Liver (tissue), 9 donors: Measurements from ENCODE around the gene NFATC1. TPM values are rescaled to one million over a fixed set of nuclear protein-coding genes. Genes with fewer than 3 reads are reported as not detected.

Experiments
- DNase-seq: peaks from one replicate; pipeline ENCODE4 v3.0.0-alpha.2; 2017; ENCODE audit warnings: low spot score
- H3K27ac ChIP-seq, 2 donors: one replicate each; pipeline ENCODE4 v1.7.0; 2013; ENCODE audit warnings: inconsistent platforms in 2 of 2, low read length in 2 of 2, control low read depth in 1 of 2, low read depth in 1 of 2, mild to moderate bottlenecking in 1 of 2
- H3K27me3 ChIP-seq, 4 donors: one replicate each; pipeline versions ENCODE4 v1.6.1 to v1.7.0; 2013; ENCODE audit warnings: low read length in 3 of 4, inconsistent platforms in 1 of 4, mild to moderate bottlenecking in 1 of 4, moderate library complexity in 1 of 4; ENCODE audit not compliant: control insufficient read depth in 4 of 4, insufficient read depth in 4 of 4
- H3K36me3 ChIP-seq, 4 donors: one replicate each; pipeline versions ENCODE4 v1.6.1 to v1.7.0; 2013; ENCODE audit warnings: low read length in 3 of 4, mild to moderate bottlenecking in 3 of 4, low read depth in 1 of 4, moderate library complexity in 1 of 4; ENCODE audit not compliant: control insufficient read depth in 4 of 4, insufficient read depth in 3 of 4
- H3K4me1 ChIP-seq, 4 donors: one replicate each; pipeline versions ENCODE4 v1.6.1 to v1.7.0; 2013; ENCODE audit warnings: low read length in 3 of 4, mild to moderate bottlenecking in 3 of 4, moderate library complexity in 1 of 4; ENCODE audit not compliant: control insufficient read depth in 4 of 4, insufficient read depth in 4 of 4
- H3K4me3 ChIP-seq, 3 donors: one replicate each; pipeline versions ENCODE4 v1.6.1 to v1.7.0; 2013; ENCODE audit warnings: low read length in 3 of 3, control low read depth in 1 of 3, low read depth in 1 of 3, mild to moderate bottlenecking in 1 of 3
- H3K9ac ChIP-seq, 2 donors: one replicate each; pipeline ENCODE4 v1.7.0; 2013; ENCODE audit warnings: low read length in 2 of 2, mild to moderate bottlenecking in 2 of 2, moderate library complexity in 2 of 2, control low read depth in 1 of 2, low read depth in 1 of 2
- H3K9me3 ChIP-seq, 4 donors: one replicate each; pipeline versions ENCODE4 v1.6.1 to v1.7.0; 2013; ENCODE audit warnings: low read length in 3 of 4; ENCODE audit not compliant: control insufficient read depth in 4 of 4
- EGR1 ChIP-seq, 2 donors: IDR thresholded peaks; 2 replicates each; pipeline ENCODE4 v1.6.1; 2016 to 2018; ENCODE audit warnings: antibody characterized with exemption in 2 of 2, low read depth in 2 of 2
- FOXA1 ChIP-seq: IDR thresholded peaks from 2 replicates; pipeline ENCODE4 v1.6.1; 2016; ENCODE audit warnings: antibody characterized with exemption
- FOXA2 ChIP-seq: IDR thresholded peaks from 2 replicates; pipeline ENCODE4 v1.6.1; 2016; ENCODE audit warnings: antibody characterized with exemption
- GABPA ChIP-seq, 2 donors: IDR thresholded peaks in 1 of 2; conservative IDR thresholded peaks in 1 of 2; 2 replicates each; pipeline ENCODE4 v1.6.1; 2016; ENCODE audit warnings: antibody characterized with exemption in 2 of 2, mild to moderate bottlenecking in 1 of 2, moderate library complexity in 1 of 2
- HNF4A ChIP-seq, 2 donors: conservative IDR thresholded peaks; 2 replicates each; pipeline ENCODE4 v1.6.1; 2016; ENCODE audit warnings: antibody characterized with exemption in 2 of 2, mild to moderate bottlenecking in 2 of 2
- HNF4G ChIP-seq: IDR thresholded peaks from 2 replicates; pipeline ENCODE4 v1.6.1; 2016; ENCODE audit warnings: antibody characterized with exemption
- JUND ChIP-seq, 2 donors: IDR thresholded peaks; 2 replicates each; pipeline ENCODE4 v1.6.1; 2016; ENCODE audit warnings: antibody characterized with exemption in 2 of 2
- MAX ChIP-seq: IDR thresholded peaks from 2 replicates; pipeline ENCODE4 v1.6.1; 2016; ENCODE audit warnings: antibody characterized with exemption
- NR2F2 ChIP-seq: IDR thresholded peaks from 2 replicates; pipeline ENCODE4 v1.6.1; 2016; ENCODE audit warnings: antibody characterized with exemption
- RAD21 ChIP-seq, 2 donors: IDR thresholded peaks; 2 replicates each; pipeline ENCODE4 v1.6.1; 2016; ENCODE audit warnings: antibody characterized with exemption in 2 of 2, mild to moderate bottlenecking in 2 of 2
- RXRA ChIP-seq, 2 donors: IDR thresholded peaks; 2 replicates each; pipeline ENCODE4 v1.6.1; 2017 to 2018; ENCODE audit warnings: antibody characterized with exemption in 2 of 2, mild to moderate bottlenecking in 1 of 2
- TAF1 ChIP-seq: conservative IDR thresholded peaks from 2 replicates; pipeline ENCODE4 v1.6.1; 2016; ENCODE audit warnings: antibody characterized with exemption, mild to moderate bottlenecking
- YY1 ChIP-seq: IDR thresholded peaks from 2 replicates; pipeline ENCODE4 v1.6.1; 2016; ENCODE audit warnings: antibody characterized with exemption, mild to moderate bottlenecking
- WGBS: extraction: QIAGEN DNeasy Blood & Tissue Kit; methylation state at CpG from one replicate; pipeline ENCODE4 v1.1.7; 2013; 5-methylcytosine and 5-hydroxymethylcytosine counted together
- polyA plus RNA-seq, 2 donors: library from polyadenylated mRNA; stranded (reverse) in 1 of 2; unstranded in 1 of 2; fragments of 200-250 nt in 1 of 2; fragments of >200 nt in 1 of 2; fragmentation: Nextera tagmentation in 1 of 2; extraction: Ambion mirVana in 1 of 2; gene quantifications; one replicate each; pipeline versions ENCODE4 v1.2.1 to v1.2.3, GENCODE V29; 2013 to 2015
- total RNA-seq, 2 donors: library from RNA; depleted of rRNA; stranded (reverse); fragments of >200 nt; gene quantifications; one replicate each; pipeline ENCODE4 v1.2.3, GENCODE V29; 2014
- TF ChIP-seq, protein P1 (sequence below): IDR thresholded peaks from 2 replicates; pipeline ENCODE4 v1.6.1; 2016; ENCODE audit warnings: antibody characterized with exemption
- TF ChIP-seq, protein P2 (sequence below): IDR thresholded peaks from 2 replicates; pipeline ENCODE4 v1.6.1; 2016; ENCODE audit warnings: antibody characterized with exemption, mild to moderate bottlenecking
- TF ChIP-seq, protein P3 (sequence below): fragments of 150-350 bp; IDR thresholded peaks from 2 replicates; pipeline ENCODE4 v1.5.1; 2017; ENCODE audit warnings: improper control_type of control experiment, low read depth, low read length; ENCODE audit not compliant: missing input control
- TF ChIP-seq, protein P4 (sequence below): IDR thresholded peaks from 2 replicates; pipeline ENCODE4 v1.6.1; 2016; ENCODE audit warnings: antibody characterized with exemption
- donor health status: healthy.
- donor health status: healthy.
- donor health status: healthy.
- donor health status: healthy.
- donor health status: healthy.

NFATC1 gene
- total and polyA plus RNA-seq, 4 donors: 0.57 to 2.2 (median 1.3) TPM

GRCh38 chr18:79451237-79452125 lies 55.8 kb downstream of the NFATC1 start:
- H3K27ac ChIP-seq: no peak overlapping the region
- no peak overlapping the region for H3K9ac ChIP-seq
- no peak for TF ChIP-seq NR2F2
- TF ChIP-seq, protein P1, sequence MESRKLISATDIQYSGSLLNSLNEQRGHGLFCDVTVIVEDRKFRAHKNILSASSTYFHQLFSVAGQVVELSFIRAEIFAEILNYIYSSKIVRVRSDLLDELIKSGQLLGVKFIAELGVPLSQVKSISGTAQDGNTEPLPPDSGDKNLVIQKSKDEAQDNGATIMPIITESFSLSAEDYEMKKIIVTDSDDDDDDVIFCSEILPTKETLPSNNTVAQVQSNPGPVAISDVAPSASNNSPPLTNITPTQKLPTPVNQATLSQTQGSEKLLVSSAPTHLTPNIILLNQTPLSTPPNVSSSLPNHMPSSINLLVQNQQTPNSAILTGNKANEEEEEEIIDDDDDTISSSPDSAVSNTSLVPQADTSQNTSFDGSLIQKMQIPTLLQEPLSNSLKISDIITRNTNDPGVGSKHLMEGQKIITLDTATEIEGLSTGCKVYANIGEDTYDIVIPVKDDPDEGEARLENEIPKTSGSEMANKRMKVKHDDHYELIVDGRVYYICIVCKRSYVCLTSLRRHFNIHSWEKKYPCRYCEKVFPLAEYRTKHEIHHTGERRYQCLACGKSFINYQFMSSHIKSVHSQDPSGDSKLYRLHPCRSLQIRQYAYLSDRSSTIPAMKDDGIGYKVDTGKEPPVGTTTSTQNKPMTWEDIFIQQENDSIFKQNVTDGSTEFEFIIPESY: no peak
- no peak for TF ChIP-seq TAF1
- TF ChIP-seq MAX: no peak
- TF ChIP-seq YY1: no peak
- TF ChIP-seq EGR1 (IDR thresholded peaks at IDR 0.05; ENCODE audit: low read depth in 2 of 2): no peak
- TF ChIP-seq RAD21 (IDR thresholded peaks at IDR 0.05): no peak
- TF ChIP-seq RXRA (IDR thresholded peaks at IDR 0.05): no peak
- no peak for TF ChIP-seq JUND (IDR thresholded peaks at IDR 0.05)
- no peak for TF ChIP-seq FOXA1
- TF ChIP-seq, protein P2, sequence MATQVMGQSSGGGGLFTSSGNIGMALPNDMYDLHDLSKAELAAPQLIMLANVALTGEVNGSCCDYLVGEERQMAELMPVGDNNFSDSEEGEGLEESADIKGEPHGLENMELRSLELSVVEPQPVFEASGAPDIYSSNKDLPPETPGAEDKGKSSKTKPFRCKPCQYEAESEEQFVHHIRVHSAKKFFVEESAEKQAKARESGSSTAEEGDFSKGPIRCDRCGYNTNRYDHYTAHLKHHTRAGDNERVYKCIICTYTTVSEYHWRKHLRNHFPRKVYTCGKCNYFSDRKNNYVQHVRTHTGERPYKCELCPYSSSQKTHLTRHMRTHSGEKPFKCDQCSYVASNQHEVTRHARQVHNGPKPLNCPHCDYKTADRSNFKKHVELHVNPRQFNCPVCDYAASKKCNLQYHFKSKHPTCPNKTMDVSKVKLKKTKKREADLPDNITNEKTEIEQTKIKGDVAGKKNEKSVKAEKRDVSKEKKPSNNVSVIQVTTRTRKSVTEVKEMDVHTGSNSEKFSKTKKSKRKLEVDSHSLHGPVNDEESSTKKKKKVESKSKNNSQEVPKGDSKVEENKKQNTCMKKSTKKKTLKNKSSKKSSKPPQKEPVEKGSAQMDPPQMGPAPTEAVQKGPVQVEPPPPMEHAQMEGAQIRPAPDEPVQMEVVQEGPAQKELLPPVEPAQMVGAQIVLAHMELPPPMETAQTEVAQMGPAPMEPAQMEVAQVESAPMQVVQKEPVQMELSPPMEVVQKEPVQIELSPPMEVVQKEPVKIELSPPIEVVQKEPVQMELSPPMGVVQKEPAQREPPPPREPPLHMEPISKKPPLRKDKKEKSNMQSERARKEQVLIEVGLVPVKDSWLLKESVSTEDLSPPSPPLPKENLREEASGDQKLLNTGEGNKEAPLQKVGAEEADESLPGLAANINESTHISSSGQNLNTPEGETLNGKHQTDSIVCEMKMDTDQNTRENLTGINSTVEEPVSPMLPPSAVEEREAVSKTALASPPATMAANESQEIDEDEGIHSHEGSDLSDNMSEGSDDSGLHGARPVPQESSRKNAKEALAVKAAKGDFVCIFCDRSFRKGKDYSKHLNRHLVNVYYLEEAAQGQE: no peak
- TF ChIP-seq GABPA (IDR thresholded peaks at IDR 0.05 in 1 of 2, conservative IDR thresholded peaks at IDR 0.05 in 1 of 2): no peak
- TF ChIP-seq, protein P3, sequence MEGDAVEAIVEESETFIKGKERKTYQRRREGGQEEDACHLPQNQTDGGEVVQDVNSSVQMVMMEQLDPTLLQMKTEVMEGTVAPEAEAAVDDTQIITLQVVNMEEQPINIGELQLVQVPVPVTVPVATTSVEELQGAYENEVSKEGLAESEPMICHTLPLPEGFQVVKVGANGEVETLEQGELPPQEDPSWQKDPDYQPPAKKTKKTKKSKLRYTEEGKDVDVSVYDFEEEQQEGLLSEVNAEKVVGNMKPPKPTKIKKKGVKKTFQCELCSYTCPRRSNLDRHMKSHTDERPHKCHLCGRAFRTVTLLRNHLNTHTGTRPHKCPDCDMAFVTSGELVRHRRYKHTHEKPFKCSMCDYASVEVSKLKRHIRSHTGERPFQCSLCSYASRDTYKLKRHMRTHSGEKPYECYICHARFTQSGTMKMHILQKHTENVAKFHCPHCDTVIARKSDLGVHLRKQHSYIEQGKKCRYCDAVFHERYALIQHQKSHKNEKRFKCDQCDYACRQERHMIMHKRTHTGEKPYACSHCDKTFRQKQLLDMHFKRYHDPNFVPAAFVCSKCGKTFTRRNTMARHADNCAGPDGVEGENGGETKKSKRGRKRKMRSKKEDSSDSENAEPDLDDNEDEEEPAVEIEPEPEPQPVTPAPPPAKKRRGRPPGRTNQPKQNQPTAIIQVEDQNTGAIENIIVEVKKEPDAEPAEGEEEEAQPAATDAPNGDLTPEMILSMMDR: no peak
- TF ChIP-seq HNF4A (conservative IDR thresholded peaks at IDR 0.05): no peak
- TF ChIP-seq HNF4G: no peak
- TF ChIP-seq, protein P4, sequence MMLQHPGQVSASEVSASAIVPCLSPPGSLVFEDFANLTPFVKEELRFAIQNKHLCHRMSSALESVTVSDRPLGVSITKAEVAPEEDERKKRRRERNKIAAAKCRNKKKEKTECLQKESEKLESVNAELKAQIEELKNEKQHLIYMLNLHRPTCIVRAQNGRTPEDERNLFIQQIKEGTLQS: no peak
- no peak for TF ChIP-seq FOXA2
- peaks cover 0 to 5% (median 3%) of the 10 kb centered on the region in 4 donors for H3K36me3 ChIP-seq
- no peaks in the 10 kb centered on the region for H3K4me1 ChIP-seq
- no peak for DNase-seq
- no peak overlapping the region for H3K4me3 ChIP-seq
- no peaks in the 10 kb centered on the region for H3K27me3 ChIP-seq
- WGBS: 88% methylated on average over 45 of the region's 45 CpGs
- H3K9me3 ChIP-seq: no peaks in the 10 kb centered on the region
